ENCODE results near the gene DEFB119. TPM values are rescaled to one million over a fixed set of nuclear protein-coding genes. Genes with fewer than 3 reads are reported as not detected.

The DEFB119 gene
- total RNA-seq, 1 experiment from 2014 or later: not detected

- H3K9me3 ChIP-seq (ENCODE audit: low read depth, low read length, poor library complexity, severe bottlenecking): no peaks in the 10 kb centered on the region
- POLR2A ChIA-PET (ENCODE audit: low non-redundant PET): no interaction called here
- no peak overlapping the region for H3K4me3 ChIP-seq (ENCODE audit: low read depth, low read length, poor library complexity, severe bottlenecking)
- no peaks in the 10 kb centered on the region for H3K4me1 ChIP-seq (ENCODE audit: insufficient read depth, low read length, poor library complexity, severe bottlenecking)
- CTCF ChIA-PET: no interaction called here
- DNase-seq (ENCODE audit: low spot score): no peak
- H3K36me3 ChIP-seq (ENCODE audit: insufficient read depth, low read length, poor library complexity, severe bottlenecking): no peaks in the 10 kb centered on the region
- H3K27ac ChIP-seq (ENCODE audit: low read depth, low read length, poor library complexity, severe bottlenecking): no peak overlapping the region
- H3K27me3 ChIP-seq (replicated peaks; ENCODE audit: insufficient read depth, low read depth, low read length, poor library complexity): peaks cover 46% of the 10 kb centered on the region
- BruUV-seq (replicated peaks): no TSS peak
- intact Hi-C loops (cut with micrococcal nuclease; ENCODE audit: unreplicated experiment): no loop called here
- TF ChIP-seq CTCF (conservative IDR thresholded peaks at IDR 0.05; ENCODE audit: low read depth, low read length): no peak
Observed at GRCh38 chr20:31425797-31426196, 35.4 kb upstream of the DEFB119 start.

- no peak for TF ChIP-seq EZH2 (IDR thresholded peaks at IDR 0.05; ENCODE audit: borderline replicate concordance, low read depth, low read length, poor library complexity, severe bottlenecking)
- no peak for TF ChIP-seq CTCF (conservative IDR thresholded peaks at IDR 0.05; ENCODE audit: low read depth, low read length)
- ChIA-PET CTCF (no interaction called here), POLR2A (ENCODE audit: low non-redundant PET) (no interaction called here)
- no peak for DNase-seq (ENCODE audit: low spot score)
- Histone ChIP-seq H3K4me1 (ENCODE audit: insufficient read depth, low read length, poor library complexity, severe bottlenecking) (no peaks in the 10 kb centered on the region), H3K27ac (ENCODE audit: low read depth, low read length, poor library complexity, severe bottlenecking) (no peak overlapping the region), H3K9me3 (ENCODE audit: low read depth, low read length, poor library complexity, severe bottlenecking) (no peaks in the 10 kb centered on the region), H3K4me3 (ENCODE audit: low read depth, low read length, poor library complexity, severe bottlenecking) (no peak overlapping the region), H3K36me3 (ENCODE audit: insufficient read depth, low read length, poor library complexity, severe bottlenecking) (no peaks in the 10 kb centered on the region), H3K27me3 (replicated peaks; ENCODE audit: insufficient read depth, low read depth, low read length, poor library complexity) (peaks cover 34% of the 10 kb centered on the region)
- intact Hi-C loops (cut with micrococcal nuclease; ENCODE audit: unreplicated experiment): no loop called here
- BruUV-seq (replicated peaks): no TSS peak
Observed at GRCh38 chr20:31418307-31418706, 27.9 kb upstream of the DEFB119 start.

GRCh38 chr20:31415653-31416052, 25.3 kb upstream of the DEFB119 start:
- intact Hi-C loops (cut with micrococcal nuclease; ENCODE audit: unreplicated experiment): no loop called here
- H3K4me1 ChIP-seq (ENCODE audit: insufficient read depth, low read length, poor library complexity, severe bottlenecking): no peaks in the 10 kb centered on the region
- POLR2A ChIA-PET (ENCODE audit: low non-redundant PET): no interaction called here
- CTCF ChIA-PET: no interaction called here
- H3K4me3 ChIP-seq (ENCODE audit: low read depth, low read length, poor library complexity, severe bottlenecking): no peak overlapping the region
- H3K27me3 ChIP-seq (replicated peaks; ENCODE audit: insufficient read depth, low read depth, low read length, poor library complexity): peaks cover 9% of the 10 kb centered on the region
- no TSS peak for BruUV-seq (replicated peaks)
- no peak overlapping the region for H3K27ac ChIP-seq (ENCODE audit: low read depth, low read length, poor library complexity, severe bottlenecking)
- no peak for TF ChIP-seq EZH2 (IDR thresholded peaks at IDR 0.05; ENCODE audit: borderline replicate concordance, low read depth, low read length, poor library complexity, severe bottlenecking)
- TF ChIP-seq CTCF (conservative IDR thresholded peaks at IDR 0.05; ENCODE audit: low read depth, low read length): no peak
- H3K9me3 ChIP-seq (ENCODE audit: low read depth, low read length, poor library complexity, severe bottlenecking): no peaks in the 10 kb centered on the region
- H3K36me3 ChIP-seq (ENCODE audit: insufficient read depth, low read length, poor library complexity, severe bottlenecking): no peaks in the 10 kb centered on the region
- DNase-seq (ENCODE audit: low spot score): no peak
